ENCODE data around the gene RDH5. TPM values are rescaled to one million over a fixed set of nuclear protein-coding genes. Genes with fewer than 3 reads are reported as not detected.

The RDH5 gene
- total and polyA plus RNA-seq, 12 donors, result 1.9 to 41.4 (median 5.3) TPM

DNA sequence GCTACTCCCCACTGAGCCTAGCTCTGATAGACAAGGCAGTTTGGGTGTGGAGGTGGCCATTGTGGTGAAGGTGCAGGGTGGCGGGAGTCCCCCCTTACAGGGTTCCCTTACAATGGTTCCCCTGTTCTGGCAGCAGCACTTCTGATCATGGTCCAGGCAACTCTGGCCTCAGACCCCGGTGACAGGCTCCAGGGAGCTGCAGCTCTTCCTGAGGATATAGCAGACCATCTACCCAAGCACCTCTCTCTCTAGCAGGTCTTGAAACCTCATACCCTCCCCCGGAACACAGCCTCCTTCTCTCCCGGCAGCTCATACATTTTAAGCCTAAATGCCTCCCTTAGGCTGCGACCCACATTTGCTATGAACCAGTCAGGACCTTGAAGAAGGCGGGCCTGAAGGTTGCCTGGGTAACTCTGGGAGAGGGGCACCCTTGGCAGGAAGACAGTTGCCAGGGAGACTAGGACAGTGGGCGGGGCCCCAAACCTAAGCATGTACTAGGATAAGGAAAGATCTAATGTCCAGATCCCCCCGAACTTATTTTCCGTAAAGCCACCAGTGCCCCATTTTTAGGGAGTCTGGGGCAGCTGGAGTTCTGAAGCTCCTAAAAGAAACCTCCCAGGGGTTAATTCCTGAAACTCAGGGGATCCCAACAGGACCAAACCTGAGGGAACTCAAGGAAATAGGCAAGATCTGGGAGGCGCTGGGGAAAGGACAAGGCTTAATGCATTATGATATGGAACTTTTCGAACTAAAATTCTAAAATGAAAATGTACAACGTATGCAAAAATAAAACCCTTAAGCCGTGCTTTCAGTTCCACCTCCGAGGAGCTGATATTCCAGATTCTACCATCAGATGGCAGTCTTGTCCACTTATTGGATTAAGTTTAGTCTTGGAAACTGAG lies 18.2 kb downstream of the RDH5 start:
- no peaks in the 10 kb centered on the region for H3K27me3 ChIP-seq
- peak; percentile 80 to 93 (median 86) for DNase-seq
- H3K27ac ChIP-seq, result peak overlapping the region; percentile 36 to 81 (median 72)
- intact Hi-C loops (cut with DNase I), result loop anchor here in 1 of 2 donors (5.0 kb wide), 1 partner anchor 199 kb away; no protein-coding TSS in a partner anchor
- peaks cover 6 to 11% of the 10 kb centered on the region in 2 donors for H3K4me1 ChIP-seq (replicated peaks in 1 of 2)
- H3K4me3 ChIP-seq, result peak overlapping the region in 3 of 4 donors; percentile 19 to 71 (median 51)
- 1 to 3% (median 1%) methylated on average over 13 to 14 of the region's 14 CpGs for WGBS, 4 donors
- no peaks in the 10 kb centered on the region for H3K36me3 ChIP-seq (replicated peaks in 1 of 2)
- no peaks in the 10 kb centered on the region for H3K9me3 ChIP-seq (replicated peaks in 1 of 3)
- TF ChIP-seq POLR2A (IDR thresholded peaks at IDR 0.05) (no peak), CTCF (IDR thresholded peaks at IDR 0.05) (peak; percentile 78 to 97 (median 95))

- no peak overlapping the region for H3K27ac ChIP-seq
- H3K27me3 ChIP-seq, result no peaks in the 10 kb centered on the region
- no peaks in the 10 kb centered on the region for H3K9me3 ChIP-seq (replicated peaks in 1 of 3)
- no peak overlapping the region for H3K4me3 ChIP-seq
- intact Hi-C loops (cut with DNase I), result loop anchor here in 1 of 2 donors (5.0 kb wide), 1 partner anchor 198 kb away; no protein-coding TSS in a partner anchor
- no peak for DNase-seq
- no peaks in the 10 kb centered on the region for H3K36me3 ChIP-seq (replicated peaks in 1 of 2)
- WGBS, 4 donors, result 62 to 76% (median 68%) methylated on average over 2 of the region's 2 CpGs
- H3K4me1 ChIP-seq (replicated peaks in 1 of 2), result peaks cover 12 to 17% of the 10 kb centered on the region in 2 donors
- TF ChIP-seq POLR2A (IDR thresholded peaks at IDR 0.05), result no peak
Observed at GRCh38 chr12:55739025-55739378, 18.8 kb downstream of the RDH5 start.

- Histone ChIP-seq H3K4me1 (replicated peaks in 1 of 2) (peaks cover 14 to 26% of the 10 kb centered on the region in 2 donors), H3K36me3 (replicated peaks in 1 of 2) (no peaks in the 10 kb centered on the region), H3K27ac (peak overlapping the region in 2 of 5 donors; percentile 44 to 88), H3K27me3 (no peaks in the 10 kb centered on the region), H3K9me3 (replicated peaks in 1 of 3) (no peaks in the 10 kb centered on the region), H3K4me3 (peak overlapping the region in 1 of 4 donors; percentile 9)
- peak in 1 of 7 donors; percentile 47 for DNase-seq
- WGBS, 4 donors, result 20 to 31% (median 24%) methylated on average over 3 of the region's 3 CpGs
- intact Hi-C loops (cut with DNase I), result loop anchor here (5.0 to 10.0 kb wide), 3 partner anchors 55 to 200 kb away; no protein-coding TSS in a partner anchor
- TF ChIP-seq CTCF (IDR thresholded peaks at IDR 0.05) (no peak), POLR2A (IDR thresholded peaks at IDR 0.05) (no peak)
Observed at GRCh38 chr12:55741931-55742680, 21.9 kb downstream of the RDH5 start.

DNA sequence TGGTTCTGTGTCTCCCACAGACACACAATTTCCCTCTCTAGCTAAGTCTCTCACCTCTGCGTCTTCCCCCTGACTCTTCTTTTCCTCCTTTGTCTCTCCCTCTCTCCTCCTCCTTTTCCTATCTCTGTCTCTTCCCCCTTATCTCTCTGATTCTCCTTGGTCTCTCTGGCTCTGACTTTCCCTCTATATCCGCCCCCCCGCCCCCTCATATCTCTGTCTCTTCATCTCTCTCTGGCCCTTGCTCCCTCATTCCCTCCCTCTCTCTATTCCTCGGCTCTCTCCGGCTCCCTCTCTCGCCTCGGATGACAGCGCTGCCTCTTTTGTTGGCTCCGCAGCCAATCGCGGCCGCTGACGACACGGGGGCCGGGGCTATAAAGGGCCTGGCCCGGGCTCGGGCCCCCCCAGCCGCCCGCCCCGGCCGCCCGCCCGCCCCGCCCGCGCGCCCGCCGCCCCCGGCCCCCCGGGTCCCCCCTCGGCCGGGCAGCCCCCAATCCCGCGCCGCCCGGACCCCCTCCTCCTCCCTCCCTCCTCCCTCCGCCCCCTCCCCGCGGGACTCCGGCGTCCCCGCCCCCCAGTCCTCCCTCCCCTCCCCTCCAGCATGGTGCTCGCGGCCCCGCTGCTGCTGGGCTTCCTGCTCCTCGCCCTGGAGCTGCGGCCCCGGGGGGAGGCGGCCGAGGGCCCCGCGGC lies 22.7 kb downstream of the RDH5 start, which contains the start of gene GDF11:
GDF11 (plus strand) TSS at position 404 of the 687 bp plus-strand sequence; CDS start at position 599, 195 bp downstream.
- H3K27me3 ChIP-seq, result no peaks in the 10 kb centered on the region
- no peaks in the 10 kb centered on the region for H3K36me3 ChIP-seq (replicated peaks in 1 of 2)
- peak within 1 kb of the TSS in 2 of 5 donors; percentile 44 to 88 for H3K27ac ChIP-seq
- H3K4me3 ChIP-seq, result peak within 1 kb of the TSS in 3 of 4 donors; percentile 11 to 48 (median 33)
- intact Hi-C loops (cut with DNase I), result loop anchor here (5.0 to 10.0 kb wide), 3 partner anchors 54 to 199 kb away; no protein-coding TSS in a partner anchor
- 0 to 1% (median 0%) methylated on average over 15 to 46 of the region's 53 CpGs for WGBS, 4 donors
- peaks cover 13 to 19% of the 10 kb centered on the region in 2 donors for H3K4me1 ChIP-seq (replicated peaks in 1 of 2)
- peak; percentile 58 to 78 for TF ChIP-seq POLR2A (IDR thresholded peaks at IDR 0.05)
- TF ChIP-seq CTCF (IDR thresholded peaks at IDR 0.05), result no peak
- DNase-seq, result peak; percentile 81 to 88 (median 84)
- no peaks in the 10 kb centered on the region for H3K9me3 ChIP-seq (replicated peaks in 1 of 3)

All from adrenal gland (tissue), 12 donors.